Neural progenitor cell (in vitro differentiated cells): ENCODE data around the gene MIER3. TPM values are rescaled to one million over a fixed set of nuclear protein-coding genes. Genes with fewer than 3 reads are reported as not detected.

Source experiments
- DNase-seq: peaks from one replicate; pipeline ENCODE4 v3.0.0-alpha.2; 2016; ENCODE audit warnings: low spot score
- H2AFZ ChIP-seq: fragments of 200-600 bp; sonication (generic); replicated peaks from 2 replicates; pipeline ENCODE4 v1.6.1; 2016; ENCODE audit warnings: antibody characterized with exemption
- H3F3A ChIP-seq: fragments of 200-600 bp; sonication (generic); 2 replicates; pipeline ENCODE4 v1.6.1; 2016; ENCODE audit warnings: antibody characterized with exemption, low read depth
- H3K27ac ChIP-seq: fragments of 200-600 bp; sonication (generic); 2 replicates; pipeline ENCODE4 v1.5.1; 2016; ENCODE audit warnings: mild to moderate bottlenecking
- H3K27me3 ChIP-seq: fragments of 200-600 bp; sonication (generic); 2 replicates; pipeline ENCODE4 v1.6.1; 2016; ENCODE audit warnings: mild to moderate bottlenecking, moderate library complexity
- H3K36me3 ChIP-seq: fragments of 200-600 bp; sonication (generic); 2 replicates; pipeline ENCODE4 v1.5.1; 2016
- H3K4me1 ChIP-seq: fragments of 200-600 bp; sonication (generic); 2 replicates; pipeline ENCODE4 v1.6.1; 2016; ENCODE audit warnings: mixed run types
- H3K4me2 ChIP-seq: fragments of 200-600 bp; sonication (generic); 2 replicates; pipeline ENCODE4 v1.6.1; 2016
- H3K4me3 ChIP-seq: fragments of 200-600 bp; sonication (generic); 2 replicates; pipeline ENCODE4 v1.5.1; 2016
- H3K79me2 ChIP-seq: fragments of 200-600 bp; sonication (generic); 2 replicates; pipeline ENCODE4 v1.6.1; 2016; ENCODE audit warnings: low read depth
- H3K9ac ChIP-seq: fragments of 200-600 bp; sonication (generic); 2 replicates; pipeline ENCODE4 v1.6.1; 2016
- H3K9me3 ChIP-seq: fragments of 200-600 bp; sonication (generic); 2 replicates; pipeline ENCODE4 v1.5.1; 2016; ENCODE audit warnings: low read depth
- H4K20me1 ChIP-seq: fragments of 200-600 bp; sonication (generic); 2 replicates; pipeline ENCODE4 v1.6.1; 2016; ENCODE audit warnings: low read depth
- H3K27ac Mint-ChIP-seq: 3 replicates; pipeline ENCODE4 v1.8.0; 2021; ENCODE audit warnings: mixed read lengths
- H3K27me3 Mint-ChIP-seq: 2 replicates; pipeline ENCODE4 v1.8.0; 2022; ENCODE audit warnings: low read depth, mild to moderate bottlenecking, inconsistent platforms, moderate library complexity, mixed read lengths; ENCODE audit not compliant: insufficient read depth
- H3K36me3 Mint-ChIP-seq: 3 replicates; pipeline ENCODE4 v1.8.0; 2021; ENCODE audit warnings: mixed read lengths
- H3K4me1 Mint-ChIP-seq: 3 replicates; pipeline ENCODE4 v1.8.0; 2021; ENCODE audit warnings: mixed read lengths
- H3K4me3 Mint-ChIP-seq: 3 replicates; pipeline ENCODE4 v1.8.0; 2021; ENCODE audit warnings: mild to moderate bottlenecking, moderate library complexity, mixed read lengths
- H3K9me3 Mint-ChIP-seq: 3 replicates; pipeline ENCODE4 v1.8.0; 2020; ENCODE audit warnings: mixed read lengths
- CTCF ChIP-seq: fragments of 200-600 bp; sonication (generic); IDR thresholded peaks from 2 replicates; pipeline ENCODE4 v1.5.1; 2017; ENCODE audit warnings: antibody characterized with exemption, mild to moderate bottlenecking
- EZH2 ChIP-seq: fragments of 200-600 bp; sonication (generic); IDR thresholded peaks from 2 replicates; pipeline ENCODE4 v1.6.1; 2017; ENCODE audit warnings: antibody characterized with exemption, mild to moderate bottlenecking, moderate library complexity
- EZH2phosphoT487 ChIP-seq: fragments of 200-600 bp; sonication (generic); IDR thresholded peaks from 2 replicates; pipeline ENCODE4 v1.6.1; 2017; ENCODE audit warnings: antibody characterized with exemption
- total RNA-seq: library from RNA; depleted of rRNA; stranded (reverse); fragments of >200 nt; gene quantifications from 2 replicates; pipeline ENCODE4 v1.2.3, GENCODE V29; 2015; ENCODE audit warnings: low replicate concordance

MIER3 gene
- total RNA-seq, 1 donor from 2014 or later = 106 TPM

- Mint-ChIP-seq H3K9me3 (peaks cover 2% of the 10 kb centered on the region), H3K36me3 (no peaks in the 10 kb centered on the region), H3K4me1 (no peaks in the 10 kb centered on the region), H3K4me3 (no peak overlapping the region), H3K27ac (no peak overlapping the region), H3K27me3 (peaks cover 5% of the 10 kb centered on the region)
- no peak for TF ChIP-seq EZH2
- TF ChIP-seq EZH2phosphoT487 = no peak
- TF ChIP-seq CTCF = no peak
- Histone ChIP-seq H2AFZ (no peak overlapping the region), H3K9me3 (no peaks in the 10 kb centered on the region), H4K20me1 (no peaks in the 10 kb centered on the region), H3K36me3 (no peaks in the 10 kb centered on the region), H3K27ac (no peak overlapping the region), H3F3A (no peaks in the 10 kb centered on the region), H3K27me3 (no peaks in the 10 kb centered on the region), H3K9ac (no peak overlapping the region), H3K4me3 (no peak overlapping the region), H3K79me2 (no peaks in the 10 kb centered on the region), H3K4me1 (no peaks in the 10 kb centered on the region), H3K4me2 (no peak overlapping the region)
- DNase-seq = no peak
Observed at GRCh38 chr5:56977021-56977420, 25.1 kb upstream of the MIER3 start.

- Mint-ChIP-seq H3K27ac (no peak overlapping the region), H3K4me1 (no peaks in the 10 kb centered on the region), H3K27me3 (peaks cover 2% of the 10 kb centered on the region), H3K9me3 (peaks cover 2% of the 10 kb centered on the region), H3K36me3 (no peaks in the 10 kb centered on the region), H3K4me3 (no peak overlapping the region)
- no peaks in the 10 kb centered on the region for H3F3A ChIP-seq
- no peak for TF ChIP-seq CTCF
- TF ChIP-seq EZH2phosphoT487 = no peak
- no peak for TF ChIP-seq EZH2
- H3K79me2 ChIP-seq = no peaks in the 10 kb centered on the region
- no peak overlapping the region for H3K4me2 ChIP-seq
- H3K4me1 ChIP-seq = no peaks in the 10 kb centered on the region
- H3K27me3 ChIP-seq = no peaks in the 10 kb centered on the region
- no peak overlapping the region for H3K4me3 ChIP-seq
- H3K9ac ChIP-seq = no peak overlapping the region
- no peak for DNase-seq
- no peaks in the 10 kb centered on the region for H3K9me3 ChIP-seq
- no peak overlapping the region for H3K27ac ChIP-seq
- no peaks in the 10 kb centered on the region for H3K36me3 ChIP-seq
- H4K20me1 ChIP-seq = no peaks in the 10 kb centered on the region
- no peak overlapping the region for H2AFZ ChIP-seq
Observed at GRCh38 chr5:56974241-56974640, 22.3 kb upstream of the MIER3 start.

GRCh38 chr5:56973473-56973872 lies 21.6 kb upstream of the MIER3 start:
- Histone ChIP-seq H3K9ac (no peak overlapping the region), H3K36me3 (no peaks in the 10 kb centered on the region), H3K4me1 (no peaks in the 10 kb centered on the region), H3F3A (no peaks in the 10 kb centered on the region), H4K20me1 (no peaks in the 10 kb centered on the region), H3K4me2 (no peak overlapping the region), H3K9me3 (no peaks in the 10 kb centered on the region), H3K79me2 (no peaks in the 10 kb centered on the region), H3K4me3 (no peak overlapping the region), H3K27me3 (no peaks in the 10 kb centered on the region), H3K27ac (no peak overlapping the region), H2AFZ (no peak overlapping the region)
- TF ChIP-seq EZH2phosphoT487 (no peak), EZH2 (no peak), CTCF (no peak)
- Mint-ChIP-seq H3K36me3 (no peaks in the 10 kb centered on the region), H3K27me3 (no peaks in the 10 kb centered on the region), H3K4me1 (no peaks in the 10 kb centered on the region), H3K9me3 (no peaks in the 10 kb centered on the region), H3K4me3 (no peak overlapping the region), H3K27ac (no peak overlapping the region)
- no peak for DNase-seq

- no peaks in the 10 kb centered on the region for H3K4me1 Mint-ChIP-seq
- Histone ChIP-seq H4K20me1 (no peaks in the 10 kb centered on the region), H3K27me3 (no peaks in the 10 kb centered on the region), H3K4me1 (no peaks in the 10 kb centered on the region), H3F3A (no peaks in the 10 kb centered on the region), H3K9ac (no peak overlapping the region), H3K4me3 (no peak overlapping the region), H3K9me3 (no peaks in the 10 kb centered on the region), H3K27ac (no peak overlapping the region), H3K36me3 (no peaks in the 10 kb centered on the region), H3K79me2 (no peaks in the 10 kb centered on the region), H3K4me2 (no peak overlapping the region), H2AFZ (no peak overlapping the region)
- no peak overlapping the region for H3K4me3 Mint-ChIP-seq
- no peak for DNase-seq
- no peak overlapping the region for H3K27ac Mint-ChIP-seq
- no peaks in the 10 kb centered on the region for H3K27me3 Mint-ChIP-seq
- no peaks in the 10 kb centered on the region for H3K9me3 Mint-ChIP-seq
- no peak for TF ChIP-seq EZH2
- TF ChIP-seq CTCF = no peak
- TF ChIP-seq EZH2phosphoT487 = no peak
- no peaks in the 10 kb centered on the region for H3K36me3 Mint-ChIP-seq
Observed at GRCh38 chr5:56971275-56971674, 19.4 kb upstream of the MIER3 start.
